DMS 273 (cell line): ENCODE results near the gene TBL3.
"Not testable (repeated sequence)": the region's sequence is repeated elsewhere in the genome, so short reads cannot be mapped to it uniquely, and the experiment has no call there.

Experiments used
- DNase-seq: peaks from one replicate; lab custom pipeline; 2025; ENCODE audit not compliant: unreplicated experiment; lab: John Stamatoyannopoulos, UW

TBL3 gene

GRCh38 chr16:1998852-1999801, 27.3 kb downstream of the TBL3 start:
- no peak for DNase-seq

DNA sequence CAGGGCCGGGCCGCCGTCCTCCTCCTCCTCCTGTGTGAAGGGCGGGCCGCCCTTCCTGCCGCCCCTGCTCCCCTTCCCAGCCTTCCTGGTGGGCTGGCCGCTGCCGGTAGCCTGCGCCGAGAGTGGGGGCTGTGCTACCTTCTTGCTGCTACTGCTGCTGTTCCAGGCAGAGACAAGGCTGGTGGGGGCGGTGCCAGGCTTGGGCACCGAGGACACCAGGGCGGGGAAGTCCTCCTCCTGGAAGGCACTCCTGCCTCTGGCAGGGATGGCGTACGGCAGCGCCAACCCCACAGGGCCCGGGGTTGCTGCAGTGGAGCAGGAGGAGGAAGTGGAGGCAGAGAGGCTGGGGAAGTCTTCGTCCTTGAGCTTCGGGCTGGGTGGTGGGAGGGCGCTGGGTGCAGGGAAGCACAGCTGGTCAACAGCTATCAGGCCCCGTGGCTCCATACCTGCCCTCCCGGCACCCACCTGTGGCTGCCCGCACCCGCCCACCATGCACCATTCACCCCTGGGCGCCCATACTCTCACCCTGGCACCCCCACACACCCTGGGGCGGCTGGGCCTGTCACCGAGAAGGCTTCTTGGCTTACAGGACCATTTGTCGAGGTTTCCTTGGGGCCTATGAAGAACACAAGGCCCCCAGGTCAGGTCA, 28.1 kb downstream of the TBL3 start:
- no peak for DNase-seq

- no peak for DNase-seq
Observed at GRCh38 chr16:2001035-2001434, 29.2 kb downstream of the TBL3 start.

- no peak for DNase-seq
Observed at GRCh38 chr16:2001456-2002355, 29.9 kb downstream of the TBL3 start.

- DNase-seq = no peak
Observed at GRCh38 chr16:2002406-2003230, 30.8 kb downstream of the TBL3 start.

DNA sequence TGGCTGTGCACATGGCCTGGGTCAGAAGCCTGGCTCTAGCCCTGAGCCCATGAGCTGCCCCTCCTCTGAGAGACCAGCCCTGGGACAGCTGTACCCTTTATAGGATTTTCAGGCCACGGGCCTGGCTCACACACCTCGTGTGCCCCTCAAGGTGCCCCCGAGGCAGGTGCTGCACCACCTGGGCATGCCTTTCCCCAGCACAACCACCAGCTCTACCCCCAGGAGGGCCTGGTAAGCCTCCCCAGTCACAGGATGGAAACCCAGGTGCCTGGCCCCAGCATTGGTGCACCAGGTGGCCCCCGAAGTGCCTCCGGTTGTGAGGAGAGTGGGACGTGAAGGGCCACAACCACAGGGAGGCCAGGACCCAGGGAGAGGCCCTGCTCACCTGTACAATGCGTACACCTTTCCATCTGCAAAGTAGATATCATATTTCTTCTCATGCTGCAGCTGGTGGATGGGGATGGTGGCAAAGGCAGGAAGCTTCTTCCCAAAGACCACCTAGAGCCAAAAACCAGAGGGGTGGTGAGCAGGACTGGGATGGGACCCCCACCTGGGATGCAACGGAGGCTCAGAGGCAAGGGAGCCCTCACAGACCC, 31.5 kb downstream of the TBL3 start:
- DNase-seq = no peak

DNA sequence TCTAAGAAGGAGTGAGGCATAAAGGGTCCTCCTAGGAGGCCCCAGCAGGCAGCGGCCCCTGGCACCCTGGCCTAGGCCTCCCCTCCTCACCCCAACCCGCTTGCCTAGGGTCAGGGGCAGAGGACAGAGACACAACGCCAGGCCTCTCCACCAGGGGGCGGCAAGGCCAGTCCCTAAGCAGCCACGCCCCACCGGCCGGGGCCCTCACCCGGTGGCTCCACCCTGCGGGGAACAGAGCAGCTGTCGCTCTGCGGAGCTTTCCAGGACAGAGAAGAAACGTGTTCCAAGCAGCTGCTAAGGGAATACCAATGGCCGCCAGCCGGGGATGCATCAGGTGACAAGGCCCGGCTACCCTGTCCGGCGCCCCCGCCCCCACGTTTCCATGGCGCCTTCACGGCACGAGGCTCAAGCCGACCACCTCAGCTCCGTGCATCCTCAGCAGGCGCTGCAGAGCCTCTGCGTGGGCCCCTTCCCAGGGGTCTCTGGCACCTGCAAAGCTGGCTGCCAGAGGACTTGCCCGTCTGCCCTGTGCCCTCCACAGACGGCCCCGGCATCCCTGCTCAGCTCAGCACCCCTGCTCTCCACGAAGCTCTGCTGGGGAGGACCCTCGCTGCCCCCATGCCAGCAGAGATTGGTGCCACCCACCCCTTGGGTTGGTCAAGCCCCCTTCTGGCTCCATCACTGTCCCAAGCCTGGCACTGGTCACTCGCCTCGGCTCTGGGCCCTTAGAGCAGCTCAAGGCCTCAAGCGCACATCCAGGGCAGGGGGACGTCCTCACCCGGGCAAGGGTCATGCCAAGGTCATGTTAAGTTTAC, 32.2 kb downstream of the TBL3 start:
- peak; percentile 99 for DNase-seq

DNA sequence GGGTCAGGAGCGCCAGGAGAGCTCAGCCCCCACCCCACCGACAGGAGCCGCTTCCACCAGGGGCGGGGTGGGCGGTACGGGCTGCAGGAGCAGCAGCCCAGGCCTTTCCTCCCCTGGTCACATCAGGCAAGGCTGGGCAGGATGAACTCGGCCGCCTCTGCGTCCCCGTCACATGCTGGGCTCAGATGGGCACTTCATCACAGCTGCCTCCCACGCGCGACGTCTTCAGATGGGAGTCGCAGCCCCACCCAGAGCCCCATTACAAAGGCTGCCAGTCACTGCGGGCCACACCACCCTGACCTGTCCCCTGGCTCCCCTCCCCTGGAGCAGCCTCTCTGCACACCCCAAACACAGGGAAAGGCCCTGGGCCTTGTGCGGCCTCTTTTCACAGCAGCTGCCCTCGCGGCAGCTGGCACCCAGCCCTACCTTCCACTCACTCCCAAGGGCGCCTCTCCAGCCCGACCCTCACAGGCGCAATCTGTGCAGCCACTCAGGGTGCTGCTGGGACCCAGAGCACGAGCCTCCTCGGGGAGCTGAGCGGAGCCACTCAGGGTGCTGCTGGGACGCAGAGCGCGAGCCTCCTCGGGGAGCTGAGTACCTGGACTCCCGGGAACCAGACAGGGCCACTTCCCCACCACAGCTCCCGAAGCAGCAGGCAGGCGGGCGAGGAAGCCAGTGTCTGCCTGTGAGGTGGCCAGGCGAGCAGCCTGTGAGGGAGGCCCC, 33.1 kb downstream of the TBL3 start:
- DNase-seq = peak; percentile 83

DNA sequence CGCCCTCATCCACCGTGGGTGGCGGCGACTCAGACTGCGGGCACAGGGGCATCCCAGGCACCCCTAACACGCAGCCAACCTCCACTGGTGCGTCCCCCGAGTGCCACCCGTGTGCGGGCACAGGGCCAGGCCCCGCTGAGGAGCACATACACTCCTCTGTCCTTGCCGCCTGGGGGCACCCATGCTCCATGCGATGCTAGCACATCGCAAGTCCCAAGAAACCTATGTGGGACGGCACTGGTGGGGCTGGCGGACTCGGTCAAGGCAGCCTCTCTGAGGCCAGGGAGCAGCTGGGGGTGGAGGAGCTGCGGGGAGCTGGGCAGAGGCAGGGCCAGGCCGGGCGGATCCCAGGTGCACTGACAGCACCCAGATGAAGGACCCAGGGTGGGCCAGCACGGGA, 33.8 kb downstream of the TBL3 start:
- DNase-seq = peak; percentile 87

DNA sequence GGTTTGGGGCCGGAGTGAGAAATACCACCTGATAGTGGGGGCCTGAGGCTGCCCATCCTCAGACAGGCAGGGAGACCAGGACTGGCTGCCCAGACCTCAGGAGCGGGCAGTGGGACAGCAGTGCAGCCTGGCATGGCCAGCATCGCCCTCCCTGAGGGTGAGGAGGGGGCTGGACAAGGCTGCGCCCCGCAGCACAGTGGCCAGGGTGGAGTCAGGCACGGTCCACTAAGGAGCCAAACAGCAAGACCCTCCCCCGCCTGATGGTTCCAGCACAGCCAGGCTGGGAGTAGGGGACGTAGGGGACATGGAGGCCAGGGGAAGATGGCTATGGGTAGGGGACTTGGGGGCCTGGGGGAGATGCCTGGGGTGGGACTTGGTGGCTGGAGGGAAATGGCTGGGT, 34.5 kb downstream of the TBL3 start:
- no peak for DNase-seq

DNA sequence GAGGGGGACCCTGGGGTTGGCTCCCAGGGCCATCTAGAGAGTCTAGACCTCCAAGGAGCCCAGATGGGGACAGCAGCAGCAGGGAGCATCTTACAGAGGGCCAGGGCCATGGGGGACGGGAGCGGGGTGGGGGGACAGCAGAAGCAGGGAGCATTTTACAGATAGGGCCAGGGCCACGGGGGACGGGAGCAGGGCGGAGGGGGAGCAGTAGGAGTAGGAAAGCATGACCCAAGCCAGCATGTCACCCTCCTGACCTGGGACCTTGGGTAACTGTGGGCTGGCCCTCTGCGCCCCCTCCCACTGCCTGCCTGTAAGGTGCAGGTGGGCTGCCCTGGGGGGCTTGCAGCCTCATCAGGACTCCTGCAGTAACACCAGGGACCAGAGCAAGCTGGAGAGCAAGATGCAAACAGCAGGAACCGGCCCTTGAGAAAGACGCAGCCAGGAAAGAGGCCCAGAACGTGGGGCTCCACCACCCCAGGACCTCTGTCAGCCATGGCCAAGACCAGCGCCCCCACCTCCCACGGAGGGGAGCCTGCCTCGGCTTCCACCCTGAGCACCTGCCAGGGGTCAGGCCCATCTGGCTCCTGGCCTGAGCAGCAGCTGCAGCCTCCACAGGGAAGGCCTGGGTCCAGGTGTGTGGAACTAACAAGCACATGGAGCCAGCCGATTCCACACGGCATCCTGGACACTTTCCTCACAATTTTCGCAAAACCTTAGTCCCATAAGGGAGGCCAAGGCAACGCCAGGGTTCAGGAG, 35.4 kb downstream of the TBL3 start:
- DNase-seq = peak; percentile 57

- DNase-seq = peak; percentile 78
Observed at GRCh38 chr16:2008009-2008526, 36.2 kb downstream of the TBL3 start.

- DNase-seq = peak; percentile 79
Observed at GRCh38 chr16:2008631-2009163, 36.8 kb downstream of the TBL3 start.

DNA sequence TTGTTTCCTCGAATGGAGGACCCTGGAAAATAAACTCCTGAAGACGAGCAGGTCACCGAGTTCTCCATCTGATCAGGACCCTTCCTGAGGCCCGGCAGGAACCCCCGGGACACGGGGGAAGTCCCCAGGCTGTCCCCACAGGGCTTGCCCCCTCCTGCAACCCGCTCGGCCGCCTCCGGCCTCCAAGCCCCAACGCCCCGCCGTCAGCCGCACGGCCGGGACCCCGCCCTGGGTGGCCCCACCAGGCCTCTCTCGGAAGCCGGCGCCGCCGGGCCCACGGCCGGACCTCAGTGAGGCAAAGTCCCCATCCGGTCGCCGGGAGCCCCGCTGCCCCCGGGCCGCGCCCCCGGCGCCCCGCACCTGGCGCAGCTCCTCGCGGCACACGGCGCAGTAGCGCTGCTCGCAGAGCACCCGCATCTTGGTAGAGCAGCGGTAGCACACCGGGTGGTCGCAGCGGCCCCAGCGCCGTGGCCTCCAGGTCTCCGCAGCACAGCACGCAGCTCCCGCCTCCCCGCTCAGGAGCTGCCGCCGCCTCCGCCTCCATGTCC, 37.4 kb downstream of the TBL3 start:
- DNase-seq = peak; percentile 65

- DNase-seq = peak; percentile 96
Observed at GRCh38 chr16:2009791-2010510, 38.1 kb downstream of the TBL3 start, which contains the start of gene ZNF598. Gene ZNF598 (minus strand): TSS chr16:2009821.

DNA sequence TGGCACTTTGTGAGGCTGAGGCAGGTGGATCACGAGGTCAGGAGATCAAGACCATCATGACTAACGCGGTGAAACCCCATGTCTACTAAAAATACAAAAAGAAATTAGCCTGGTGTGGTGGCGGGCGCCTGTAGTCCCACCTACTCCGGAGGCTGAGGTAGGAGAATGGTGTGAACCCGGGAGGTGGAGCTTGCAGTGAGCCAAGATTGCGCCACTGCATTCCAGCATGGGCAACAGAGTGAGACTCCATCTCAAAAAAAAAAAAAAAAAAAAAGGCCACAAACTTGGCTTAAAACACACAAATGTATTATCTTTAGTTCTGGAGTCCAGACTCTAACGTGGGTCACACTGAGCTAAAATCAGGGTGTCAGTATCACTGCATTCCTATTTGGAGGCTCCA, 39.9 kb downstream of the TBL3 start:
- not testable (repeated sequence) for DNase-seq
